Stimulated activated naive CD8-positive, alpha-beta T cell treated with anti-CD3 and anti-CD28 coated beads, Interleukin-15, amount 100 ng/mL, for 72 hours (primary cell): ENCODE data around the gene ULK4.
"Not testable (repeated sequence)": the region's sequence is repeated elsewhere in the genome, so short reads cannot be mapped to it uniquely, and the experiment has no call there.

ENCODE experiments used
- ATAC-seq: fragments of 150-1000 bp; cut with Tn5 transposase; 2 replicates; pipeline ENCODE4 v1.10.0; 2021; ENCODE audit warnings: mild to moderate bottlenecking, moderate library complexity
- DNase-seq, 2 donors: peaks; one replicate each; pipeline ENCODE4 v3.0.0; 2021 to 2022
- H3K27ac Mint-ChIP-seq, 2 donors: one replicate each; pipeline ENCODE4 v1.8.0; 2022; ENCODE audit warnings: mild to moderate bottlenecking in 2 of 2, mixed read lengths in 2 of 2, moderate library complexity in 2 of 2
- H3K27me3 Mint-ChIP-seq: one replicate; pipeline ENCODE4 v1.8.0; 2022; ENCODE audit warnings: mixed read lengths
- H3K4me1 Mint-ChIP-seq: one replicate; pipeline ENCODE4 v1.8.0; 2022; ENCODE audit warnings: mild to moderate bottlenecking, mixed read lengths
- H3K4me3 Mint-ChIP-seq, 2 donors: one replicate each; pipeline ENCODE4 v1.8.0; 2022; ENCODE audit warnings: mild to moderate bottlenecking in 2 of 2, mixed read lengths in 2 of 2, moderate library complexity in 1 of 2
- H3K9me3 Mint-ChIP-seq, 2 donors: one replicate each; pipeline ENCODE4 v1.8.0; 2022; ENCODE audit warnings: mixed read lengths in 2 of 2

ULK4 gene

DNA sequence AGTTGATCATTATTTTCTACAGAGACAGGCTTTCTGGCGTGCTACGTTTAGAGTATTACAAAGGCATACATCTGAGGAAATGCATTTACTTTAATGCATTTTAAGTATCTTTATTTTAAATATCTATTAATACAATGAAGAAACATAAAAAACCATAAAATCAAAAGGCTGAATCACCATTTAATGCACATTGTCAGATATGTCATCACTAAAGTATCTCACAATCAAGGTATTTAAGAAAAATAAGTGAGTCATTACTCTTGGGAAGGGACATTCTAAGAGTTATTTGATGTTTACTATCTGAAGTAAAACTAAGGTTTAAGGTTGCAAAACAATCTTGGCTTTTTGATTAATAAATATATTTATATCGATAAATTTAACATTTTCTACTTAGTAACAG is 660.4 kb downstream of the ULK4 start:
- ATAC-seq = no peak

DNA sequence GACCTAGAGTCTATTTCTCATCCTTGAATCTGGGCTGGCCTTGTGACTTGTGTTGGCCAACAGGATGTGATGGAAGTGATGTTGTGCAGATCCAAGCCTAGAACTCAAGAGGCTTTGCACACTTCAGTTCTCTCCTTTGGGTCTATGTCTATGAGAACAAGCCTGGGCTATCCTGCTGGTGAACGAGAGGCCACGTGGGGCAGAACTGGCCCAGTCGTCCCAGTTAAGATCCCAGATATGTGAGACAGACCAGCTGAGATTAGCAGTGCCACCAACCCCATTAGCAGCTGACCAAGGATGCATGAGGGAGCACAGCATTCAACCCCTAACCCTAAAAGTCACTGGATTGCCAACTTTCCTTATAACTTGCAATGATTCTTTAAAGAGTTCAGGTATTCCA is 662.9 kb downstream of the ULK4 start:
- Mint-ChIP-seq H3K4me1 (no peaks in the 10 kb centered on the region), H3K27me3 (no peaks in the 10 kb centered on the region), H3K4me3 (no peak overlapping the region), H3K27ac (no peak overlapping the region), H3K9me3 (no peaks in the 10 kb centered on the region)
- DNase-seq = no peak
- ATAC-seq = no peak

More for the DNA sequence above, 660.4 kb downstream of the ULK4 start:
- Mint-ChIP-seq H3K27ac (no peak overlapping the region), H3K4me3 (no peak overlapping the region), H3K4me1 (no peaks in the 10 kb centered on the region), H3K9me3 (no peaks in the 10 kb centered on the region), H3K27me3 (no peaks in the 10 kb centered on the region)
- DNase-seq = no peak

DNA sequence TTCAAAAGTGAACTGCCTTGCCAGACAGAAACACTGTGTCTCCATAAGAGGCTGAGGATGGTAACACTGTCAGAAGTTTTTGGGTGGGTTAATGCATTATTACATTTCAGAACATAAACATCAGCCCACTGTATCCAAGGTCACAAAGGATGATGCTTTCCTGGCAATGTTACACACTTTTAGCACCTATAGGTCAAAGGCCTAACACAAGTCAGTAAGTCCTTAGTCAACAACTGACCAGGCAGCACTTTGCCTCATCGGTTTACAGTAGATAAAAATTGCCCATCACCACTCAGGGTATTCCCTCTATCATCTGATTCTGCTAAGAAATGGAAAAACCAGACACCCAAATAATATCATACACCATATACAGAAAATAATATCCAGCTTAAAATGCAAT is 664.2 kb downstream of the ULK4 start:
- Mint-ChIP-seq H3K27ac (no peak overlapping the region), H3K4me3 (no peak overlapping the region), H3K4me1 (no peaks in the 10 kb centered on the region), H3K27me3 (no peaks in the 10 kb centered on the region), H3K9me3 (no peaks in the 10 kb centered on the region)
- ATAC-seq = no peak
- no peak for DNase-seq

DNA sequence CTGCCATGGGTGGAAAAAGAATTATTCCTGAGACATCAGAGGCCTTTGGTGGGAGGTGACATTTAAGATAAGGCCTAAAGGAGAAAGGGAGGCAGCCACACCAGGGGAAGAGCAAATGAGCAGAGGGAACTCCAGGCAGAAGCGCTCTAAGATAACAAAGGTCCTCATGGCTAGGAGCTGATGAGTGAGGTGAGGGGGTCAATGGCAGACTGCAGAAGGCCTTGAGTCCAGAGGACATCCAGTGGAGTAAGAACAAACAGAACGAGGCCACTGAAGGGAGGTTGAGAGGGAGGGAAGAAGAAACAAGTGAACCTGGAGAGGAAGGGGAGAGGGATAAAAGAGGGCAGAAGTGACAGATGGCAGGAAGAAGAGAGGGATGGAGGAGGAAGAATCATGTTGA is 665.3 kb downstream of the ULK4 start:
- DNase-seq = no peak
- no peaks in the 10 kb centered on the region for H3K4me1 Mint-ChIP-seq
- H3K27me3 Mint-ChIP-seq = no peaks in the 10 kb centered on the region
- no peak overlapping the region for H3K27ac Mint-ChIP-seq
- no peak overlapping the region for H3K4me3 Mint-ChIP-seq
- no peak for ATAC-seq
- no peaks in the 10 kb centered on the region for H3K9me3 Mint-ChIP-seq

DNA sequence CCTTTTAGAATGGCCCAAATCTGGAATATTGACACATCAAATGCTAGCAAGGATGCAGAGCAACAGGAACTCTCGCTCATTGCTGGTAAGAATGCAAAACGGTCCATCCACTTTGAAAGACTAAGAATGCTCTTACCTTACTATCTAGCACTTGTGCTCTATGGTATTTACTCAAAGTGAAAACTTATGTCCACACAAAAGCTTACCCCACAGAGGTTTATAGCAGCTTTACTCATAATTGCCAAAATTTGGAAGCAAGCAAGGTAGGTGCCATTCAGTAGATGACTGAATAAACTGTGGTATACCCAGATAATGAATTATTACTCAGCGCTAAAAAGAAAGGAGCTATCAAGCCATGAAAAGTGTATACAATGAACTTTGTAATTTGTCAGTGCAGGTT is 666.2 kb downstream of the ULK4 start:
- DNase-seq (no peak), ATAC-seq (peak; percentile 12)
- no peaks in the 10 kb centered on the region for H3K4me1 Mint-ChIP-seq
- no peak overlapping the region for H3K4me3 Mint-ChIP-seq
- H3K27me3 Mint-ChIP-seq = no peaks in the 10 kb centered on the region
- H3K27ac Mint-ChIP-seq = no peak overlapping the region
- no peaks in the 10 kb centered on the region for H3K9me3 Mint-ChIP-seq

DNA sequence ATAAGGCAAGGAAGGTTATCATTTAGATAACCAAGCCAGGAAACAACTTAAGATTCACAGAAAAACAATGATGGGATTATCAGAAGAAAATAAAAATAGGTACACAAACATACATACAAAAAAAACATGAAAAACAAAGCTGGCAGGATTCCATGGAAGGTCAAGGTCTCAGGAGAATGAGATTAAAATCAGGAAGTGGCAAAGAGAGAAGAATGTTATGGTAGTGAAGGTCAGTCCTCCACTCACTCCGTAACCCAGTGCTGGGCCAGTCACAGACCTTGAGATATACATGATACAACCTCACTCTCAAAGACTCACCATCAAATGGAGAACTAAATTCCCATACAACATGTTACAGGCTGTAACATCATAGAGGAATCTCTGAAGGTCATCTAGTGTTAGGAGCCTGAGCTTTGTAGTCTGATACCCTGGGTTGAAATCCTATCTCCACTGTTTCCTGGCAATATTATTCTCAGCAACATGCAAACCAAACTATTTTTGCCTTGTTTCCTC is 668.7 kb downstream of the ULK4 start:
- Mint-ChIP-seq H3K4me3 (no peak overlapping the region), H3K27ac (no peak overlapping the region), H3K4me1 (no peaks in the 10 kb centered on the region), H3K27me3 (no peaks in the 10 kb centered on the region), H3K9me3 (no peaks in the 10 kb centered on the region)
- ATAC-seq = no peak
- DNase-seq = no peak

DNA sequence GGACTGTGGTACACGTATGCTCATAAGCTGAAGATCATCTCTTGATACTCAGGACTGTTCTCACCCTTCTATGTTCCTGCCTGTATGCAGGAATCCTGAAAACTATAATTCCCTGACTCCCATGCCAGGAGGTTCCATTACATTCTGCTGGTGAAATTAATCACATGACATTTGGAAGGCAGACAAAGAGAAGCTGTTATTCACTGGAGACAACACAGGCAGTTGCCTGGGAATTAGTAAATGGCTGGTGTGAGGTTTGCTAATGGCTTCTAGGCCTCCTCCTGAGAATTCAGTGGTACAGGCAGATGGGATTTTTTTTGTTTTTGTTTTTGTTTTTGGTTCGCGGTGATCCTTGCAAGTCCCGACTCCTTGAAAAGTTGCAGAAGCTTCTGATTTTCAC is 671.2 kb downstream of the ULK4 start:
- Mint-ChIP-seq H3K27ac (peak overlapping the region; percentile 16 to 35), H3K4me1 (peaks cover 10% of the 10 kb centered on the region), H3K27me3 (no peaks in the 10 kb centered on the region), H3K9me3 (peaks cover 0 to under 1% of the 10 kb centered on the region in 2 donors), H3K4me3 (no peak overlapping the region)
- ATAC-seq (no peak), DNase-seq (no peak)

DNA sequence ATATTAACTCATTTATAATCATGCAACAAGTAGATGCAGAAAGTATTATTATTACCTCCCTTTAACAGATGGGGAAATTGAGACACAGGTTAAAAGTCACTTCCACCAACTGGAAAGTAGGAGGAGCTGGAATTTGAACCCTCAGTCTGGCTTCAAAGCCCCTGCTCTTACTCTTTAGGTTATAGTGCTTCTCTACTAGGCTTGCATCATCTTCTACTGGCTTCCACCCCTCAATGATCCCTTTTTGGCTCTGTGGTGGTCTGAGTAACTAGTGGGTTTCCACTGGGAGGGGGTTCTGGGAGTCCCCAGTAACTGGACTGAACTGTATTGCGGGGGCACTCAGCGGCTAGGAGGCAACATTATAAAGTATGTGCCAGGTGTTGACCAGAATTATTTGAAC is 671.6 kb downstream of the ULK4 start:
- peak overlapping the region; percentile 16 to 35 for H3K27ac Mint-ChIP-seq
- peaks cover 10% of the 10 kb centered on the region for H3K4me1 Mint-ChIP-seq
- no peak overlapping the region for H3K4me3 Mint-ChIP-seq
- ATAC-seq (no peak), DNase-seq (no peak)
- peaks cover 0 to 5% of the 10 kb centered on the region in 2 donors for H3K9me3 Mint-ChIP-seq
- H3K27me3 Mint-ChIP-seq = no peaks in the 10 kb centered on the region

DNA sequence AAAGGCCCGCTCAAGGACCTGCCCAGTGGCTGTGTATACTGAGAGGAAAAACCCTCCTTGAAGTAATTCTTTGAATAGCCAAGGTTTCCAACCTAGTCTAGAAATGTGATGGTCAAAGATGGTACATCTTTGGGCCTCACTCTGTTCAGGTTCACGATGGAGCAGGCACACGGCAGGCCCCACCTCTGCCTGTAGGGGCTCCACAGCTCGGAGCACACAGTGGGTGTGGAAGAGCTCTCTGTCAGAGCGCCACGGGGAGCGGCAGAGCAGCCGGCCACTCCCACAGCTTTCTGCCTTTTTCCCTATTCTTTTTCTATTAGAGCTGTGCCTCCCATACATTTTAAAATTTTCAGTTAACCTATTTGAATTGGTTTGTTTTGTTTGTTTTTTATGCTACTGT is 673.1 kb downstream of the ULK4 start:
- Mint-ChIP-seq H3K4me3 (no peak overlapping the region), H3K27ac (no peak overlapping the region), H3K9me3 (peaks cover 0 to 10% of the 10 kb centered on the region in 2 donors), H3K4me1 (peaks cover 10% of the 10 kb centered on the region), H3K27me3 (no peaks in the 10 kb centered on the region)
- ATAC-seq (no peak), DNase-seq (no peak)

DNA sequence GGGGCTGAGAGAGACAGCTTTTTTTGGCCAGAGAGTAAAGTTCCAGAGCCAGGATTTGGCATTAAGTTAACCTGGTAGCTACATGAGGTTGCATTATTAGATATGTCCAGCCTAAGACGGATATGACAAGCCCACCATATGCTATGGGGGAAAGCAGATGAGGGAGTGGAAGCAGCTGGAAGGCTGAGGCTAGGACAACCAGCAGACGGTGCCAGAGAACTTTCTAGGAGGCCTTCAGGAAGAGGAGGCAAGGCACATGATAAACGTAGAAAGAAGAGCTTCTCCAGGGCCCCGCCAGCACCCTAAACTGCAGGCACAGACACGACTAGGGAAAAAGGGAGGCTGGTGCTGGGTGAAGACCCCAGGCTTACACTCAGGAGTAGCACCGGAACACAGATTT is 675.6 kb downstream of the ULK4 start:
- Mint-ChIP-seq H3K4me3 (no peak overlapping the region), H3K9me3 (peaks cover 0 to 10% of the 10 kb centered on the region in 2 donors), H3K27me3 (no peaks in the 10 kb centered on the region), H3K27ac (no peak overlapping the region), H3K4me1 (peaks cover 10% of the 10 kb centered on the region)
- ATAC-seq (no peak), DNase-seq (no peak)

DNA sequence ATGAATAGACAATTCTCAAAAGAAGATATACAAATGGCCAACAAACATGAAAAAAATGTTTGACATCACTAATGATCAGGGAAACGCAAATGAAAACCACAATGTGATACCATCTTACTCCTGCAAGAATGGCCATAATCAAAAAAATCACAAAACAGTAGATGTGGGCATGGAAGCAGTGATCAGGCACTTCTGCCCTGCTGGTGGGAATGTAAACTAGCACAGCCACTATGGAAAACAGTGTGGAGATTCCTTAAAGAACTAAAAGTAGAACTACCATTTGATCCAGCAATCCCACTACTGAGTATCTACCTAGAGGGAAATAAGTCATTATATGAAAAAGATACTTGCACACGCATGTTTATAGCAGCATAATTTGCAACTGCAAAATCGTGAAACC is 677.0 kb downstream of the ULK4 start:
- not testable (repeated sequence) for H3K27ac Mint-ChIP-seq, H3K4me3 Mint-ChIP-seq, DNase-seq, ATAC-seq, H3K27me3 Mint-ChIP-seq
- peaks cover 0 to 19% of the 10 kb centered on the region in 2 donors for H3K9me3 Mint-ChIP-seq
- peaks cover 10% of the 10 kb centered on the region for H3K4me1 Mint-ChIP-seq

DNA sequence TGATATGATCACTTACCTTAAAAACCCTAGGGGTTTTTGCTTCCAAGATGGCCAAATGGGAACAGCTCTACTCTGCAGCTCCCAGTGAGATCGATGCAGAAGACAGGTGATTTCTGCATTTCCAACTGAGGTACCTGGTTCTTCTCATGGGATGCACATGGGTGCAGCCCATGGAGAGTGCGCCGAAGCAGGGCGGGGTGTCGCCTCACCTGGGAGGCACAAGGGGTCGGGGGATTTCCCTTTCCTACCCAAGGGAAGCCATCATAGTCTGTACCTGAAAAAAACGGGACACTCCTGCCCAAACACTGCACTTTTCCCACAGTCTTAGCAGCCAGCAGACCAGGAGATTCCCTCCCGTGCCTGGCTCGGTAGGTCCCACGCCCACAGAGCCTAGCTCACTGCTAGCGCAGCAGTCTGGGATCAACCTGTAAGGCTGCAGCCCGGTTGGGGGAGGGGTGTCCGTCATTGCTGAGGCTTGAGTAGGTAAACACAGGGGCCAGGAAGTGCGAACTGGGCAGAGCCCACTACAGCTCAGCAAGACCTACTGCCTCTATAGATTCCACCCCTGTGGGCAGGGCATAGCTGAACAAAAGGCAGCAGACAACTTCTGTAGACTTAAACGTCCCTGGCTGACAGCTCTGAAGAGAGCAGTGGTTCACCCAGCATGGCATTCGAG is 684.0 kb downstream of the ULK4 start:
- no peak overlapping the region for H3K4me3 Mint-ChIP-seq
- DNase-seq = no peak
- H3K27me3 Mint-ChIP-seq = no peaks in the 10 kb centered on the region
- peaks cover 9 to 30% of the 10 kb centered on the region in 2 donors for H3K9me3 Mint-ChIP-seq
- ATAC-seq = no peak
- no peaks in the 10 kb centered on the region for H3K4me1 Mint-ChIP-seq
- no peak overlapping the region for H3K27ac Mint-ChIP-seq

DNA sequence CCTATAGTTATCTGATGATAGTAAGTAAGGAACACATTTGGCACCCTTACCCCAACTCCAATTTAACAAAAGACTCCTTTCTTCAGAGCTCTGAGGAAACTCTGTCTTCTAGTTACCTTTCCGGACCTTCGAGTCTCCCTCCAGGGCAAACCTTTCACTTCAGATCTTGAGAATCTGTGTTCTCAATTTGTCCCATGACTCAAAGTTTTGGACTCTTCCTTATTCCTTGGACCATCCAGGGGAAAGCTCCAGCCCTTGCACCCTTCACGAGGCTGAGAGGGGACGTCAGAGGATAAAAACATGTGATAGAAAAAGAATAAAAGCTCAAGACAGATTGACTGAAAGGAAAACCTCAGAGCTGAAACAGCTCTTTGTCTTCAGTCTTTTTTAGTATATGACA is 685.7 kb downstream of the ULK4 start:
- H3K4me1 Mint-ChIP-seq = no peaks in the 10 kb centered on the region
- no peak for ATAC-seq
- no peak for DNase-seq
- no peaks in the 10 kb centered on the region for H3K27me3 Mint-ChIP-seq
- no peak overlapping the region for H3K4me3 Mint-ChIP-seq
- H3K9me3 Mint-ChIP-seq = peaks cover 16 to 37% of the 10 kb centered on the region in 2 donors
- H3K27ac Mint-ChIP-seq = no peak overlapping the region

DNA sequence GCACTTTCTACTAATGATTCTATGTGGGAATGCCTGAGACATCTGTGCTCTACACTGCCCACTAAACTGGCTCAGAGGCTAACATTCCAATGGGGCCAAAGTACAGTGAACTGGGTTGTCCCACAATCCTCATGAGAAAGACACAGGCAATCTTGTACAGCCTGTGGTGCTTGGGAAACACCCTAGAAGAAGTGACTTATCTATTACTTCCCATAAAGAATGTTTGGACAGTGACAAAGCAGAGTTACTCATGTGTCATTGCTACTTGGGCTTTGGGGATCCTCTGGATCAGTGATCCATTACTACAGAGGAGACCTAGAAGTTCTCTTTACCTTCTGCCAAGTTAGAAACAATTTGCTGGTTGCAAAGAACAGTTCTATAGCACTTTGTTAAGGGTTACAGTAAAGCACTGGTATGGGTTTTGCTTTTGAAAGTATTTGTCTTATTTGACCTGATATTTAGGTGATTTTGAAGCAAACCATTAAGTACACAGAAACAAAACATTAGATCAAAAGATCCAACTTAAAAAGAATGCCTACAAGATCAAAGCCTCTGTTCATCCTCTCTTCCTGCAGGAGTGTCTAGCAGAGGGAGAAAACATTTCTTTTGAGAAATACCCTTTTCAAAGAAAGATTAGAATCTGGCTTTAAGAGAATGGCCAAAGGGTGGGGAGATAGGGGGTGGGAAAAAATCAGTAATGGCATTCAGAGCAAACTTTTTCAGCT is 686.8 kb downstream of the ULK4 start:
- no peak overlapping the region for H3K27ac Mint-ChIP-seq
- no peak overlapping the region for H3K4me3 Mint-ChIP-seq
- H3K27me3 Mint-ChIP-seq = no peaks in the 10 kb centered on the region
- DNase-seq (no peak), ATAC-seq (no peak)
- H3K4me1 Mint-ChIP-seq = no peaks in the 10 kb centered on the region
- peaks cover 16 to 30% of the 10 kb centered on the region in 2 donors for H3K9me3 Mint-ChIP-seq

DNA sequence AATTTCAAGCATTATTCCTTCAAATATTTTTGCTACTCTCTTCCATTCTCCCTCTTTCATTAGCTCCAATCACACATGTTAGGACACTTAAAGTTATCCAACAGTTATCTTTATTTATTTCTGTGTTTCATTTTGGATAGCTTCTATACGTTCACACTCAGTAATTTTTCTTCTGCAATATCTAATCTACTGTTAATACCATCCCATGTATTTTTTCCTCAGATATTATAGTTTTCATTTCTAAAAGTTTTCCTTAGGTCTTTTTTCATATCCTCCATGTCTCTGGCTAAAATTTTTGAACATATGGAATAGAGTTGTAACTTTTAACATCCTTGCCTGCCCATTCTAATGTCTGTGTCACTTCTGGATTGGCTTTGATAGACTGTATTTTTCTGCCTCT is 689.2 kb downstream of the ULK4 start:
- H3K4me1 Mint-ChIP-seq = no peaks in the 10 kb centered on the region
- H3K27me3 Mint-ChIP-seq = no peaks in the 10 kb centered on the region
- ATAC-seq (no peak), DNase-seq (no peak)
- peaks cover 12 to 24% of the 10 kb centered on the region in 2 donors for H3K9me3 Mint-ChIP-seq
- H3K4me3 Mint-ChIP-seq = no peak overlapping the region
- no peak overlapping the region for H3K27ac Mint-ChIP-seq

DNA sequence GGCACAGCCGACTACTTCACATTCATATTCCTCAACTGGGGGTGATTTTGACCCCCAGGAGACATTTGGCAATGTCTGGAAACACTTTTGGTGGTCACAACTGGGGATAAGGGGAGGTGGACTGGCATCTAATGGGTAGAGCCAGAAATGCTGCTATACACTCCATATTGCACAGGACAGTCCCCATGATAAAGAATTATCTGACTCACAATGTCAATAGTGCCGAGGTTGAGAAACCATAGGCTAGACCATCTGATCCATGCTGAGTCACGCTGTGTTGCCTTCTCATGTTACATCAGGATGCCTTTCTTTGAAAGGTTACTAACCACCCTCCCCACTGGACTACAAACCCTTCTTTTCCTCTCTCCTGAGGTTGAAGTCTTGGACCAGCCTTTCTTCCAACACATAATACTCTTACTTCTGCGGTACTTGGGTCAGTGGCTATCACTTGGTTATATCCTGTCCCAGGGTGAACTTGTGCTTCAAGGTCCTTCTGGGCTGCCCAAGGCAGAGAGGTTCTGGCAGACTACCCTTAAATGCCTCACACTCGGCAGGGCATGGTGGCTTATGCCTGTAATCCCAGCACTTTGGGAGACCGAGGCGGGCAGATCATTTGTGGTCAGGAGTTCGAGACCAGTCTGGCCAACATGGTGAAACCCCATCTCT is 693.8 kb downstream of the ULK4 start:
- Mint-ChIP-seq H3K27me3 (no peaks in the 10 kb centered on the region), H3K9me3 (peaks cover 8% of the 10 kb centered on the region in 2 donors), H3K4me1 (no peaks in the 10 kb centered on the region), H3K4me3 (no peak overlapping the region), H3K27ac (no peak overlapping the region)
- ATAC-seq = no peak
- no peak for DNase-seq
